Measurements from ENCODE around the gene NANOS1.
"Not testable (repeated sequence)": the region's sequence is repeated elsewhere in the genome, so short reads cannot be mapped to it uniquely, and the experiment has no call there.

NANOS1 gene

GRCh38 chr10:119001717-119002500, 27.6 kb upstream of the NANOS1 start:
- H3K36me3 Mint-ChIP-seq = no peaks in the 10 kb centered on the region
- H3K4me1 Mint-ChIP-seq = no peaks in the 10 kb centered on the region
- no peak overlapping the region for H3K4me3 Mint-ChIP-seq
- peaks cover 2% of the 10 kb centered on the region for H3K27me3 Mint-ChIP-seq
- H3K9me3 Mint-ChIP-seq = no peaks in the 10 kb centered on the region
- H3K27ac Mint-ChIP-seq = no peak overlapping the region

- H3K36me3 Mint-ChIP-seq = no peaks in the 10 kb centered on the region
- H3K9me3 Mint-ChIP-seq = no peaks in the 10 kb centered on the region
- H3K4me3 Mint-ChIP-seq = no peak overlapping the region
- H3K27me3 Mint-ChIP-seq = peaks cover 2% of the 10 kb centered on the region
- H3K27ac Mint-ChIP-seq = no peak overlapping the region
- no peaks in the 10 kb centered on the region for H3K4me1 Mint-ChIP-seq
Measured at GRCh38 chr10:119003572-119004289, 25.8 kb upstream of the NANOS1 start.

- H3K27ac Mint-ChIP-seq = no peak overlapping the region
- H3K9me3 Mint-ChIP-seq = no peaks in the 10 kb centered on the region
- H3K36me3 Mint-ChIP-seq = no peaks in the 10 kb centered on the region
- no peaks in the 10 kb centered on the region for H3K4me1 Mint-ChIP-seq
- H3K4me3 Mint-ChIP-seq = no peak overlapping the region
- peaks cover 2% of the 10 kb centered on the region for H3K27me3 Mint-ChIP-seq
Measured at GRCh38 chr10:119005362-119006043, 24.0 kb upstream of the NANOS1 start.

- Mint-ChIP-seq H3K4me1 (no peaks in the 10 kb centered on the region), H3K27me3 (peaks cover 2% of the 10 kb centered on the region), H3K4me3 (no peak overlapping the region), H3K9me3 (no peaks in the 10 kb centered on the region), H3K36me3 (no peaks in the 10 kb centered on the region), H3K27ac (no peak overlapping the region)
Measured at GRCh38 chr10:119006451-119007210, 22.9 kb upstream of the NANOS1 start.

- Mint-ChIP-seq H3K27ac (no peak overlapping the region), H3K36me3 (no peaks in the 10 kb centered on the region), H3K4me3 (no peak overlapping the region), H3K27me3 (peaks cover 2% of the 10 kb centered on the region), H3K4me1 (no peaks in the 10 kb centered on the region), H3K9me3 (no peaks in the 10 kb centered on the region)
Measured at GRCh38 chr10:119007211-119007574, 22.3 kb upstream of the NANOS1 start.

- H3K4me3 Mint-ChIP-seq = no peak overlapping the region
- no peaks in the 10 kb centered on the region for H3K4me1 Mint-ChIP-seq
- H3K27ac Mint-ChIP-seq = peak overlapping the region; percentile 19
- peaks cover 1% of the 10 kb centered on the region for H3K27me3 Mint-ChIP-seq
- no peaks in the 10 kb centered on the region for H3K36me3 Mint-ChIP-seq
- no peaks in the 10 kb centered on the region for H3K9me3 Mint-ChIP-seq
Measured at GRCh38 chr10:119020627-119020946, 8.9 kb upstream of the NANOS1 start.

- Mint-ChIP-seq H3K27ac (no peak overlapping the region), H3K4me1 (no peaks in the 10 kb centered on the region), H3K9me3 (no peaks in the 10 kb centered on the region), H3K27me3 (no peaks in the 10 kb centered on the region), H3K4me3 (no peak overlapping the region), H3K36me3 (no peaks in the 10 kb centered on the region)
Measured at GRCh38 chr10:119022846-119023552, 6.5 kb upstream of the NANOS1 start.

GRCh38 chr10:119023553-119023868, 6.0 kb upstream of the NANOS1 start:
- no peak overlapping the region for H3K27ac Mint-ChIP-seq
- H3K4me1 Mint-ChIP-seq = no peaks in the 10 kb centered on the region
- no peaks in the 10 kb centered on the region for H3K36me3 Mint-ChIP-seq
- H3K4me3 Mint-ChIP-seq = no peak overlapping the region
- H3K9me3 Mint-ChIP-seq = no peaks in the 10 kb centered on the region
- no peaks in the 10 kb centered on the region for H3K27me3 Mint-ChIP-seq

- H3K27ac Mint-ChIP-seq = no peak overlapping the region
- no peaks in the 10 kb centered on the region for H3K27me3 Mint-ChIP-seq
- H3K36me3 Mint-ChIP-seq = no peaks in the 10 kb centered on the region
- no peaks in the 10 kb centered on the region for H3K4me1 Mint-ChIP-seq
- no peak overlapping the region for H3K4me3 Mint-ChIP-seq
- no peaks in the 10 kb centered on the region for H3K9me3 Mint-ChIP-seq
Measured at GRCh38 chr10:119024882-119025281, 4.6 kb upstream of the NANOS1 start.

- Mint-ChIP-seq H3K27ac (no peak overlapping the region), H3K36me3 (no peaks in the 10 kb centered on the region), H3K27me3 (no peaks in the 10 kb centered on the region), H3K4me3 (no peak overlapping the region), H3K9me3 (no peaks in the 10 kb centered on the region), H3K4me1 (no peaks in the 10 kb centered on the region)
Measured at GRCh38 chr10:119025336-119025735, 4.2 kb upstream of the NANOS1 start.

GRCh38 chr10:119025776-119026175, 3.7 kb upstream of the NANOS1 start:
- Mint-ChIP-seq H3K9me3 (no peaks in the 10 kb centered on the region), H3K4me3 (no peak overlapping the region), H3K4me1 (no peaks in the 10 kb centered on the region), H3K27me3 (no peaks in the 10 kb centered on the region), H3K36me3 (no peaks in the 10 kb centered on the region), H3K27ac (no peak overlapping the region)

GRCh38 chr10:119026301-119027110, 3.0 kb upstream of the NANOS1 start:
- H3K36me3 Mint-ChIP-seq = no peaks in the 10 kb centered on the region
- H3K4me3 Mint-ChIP-seq = no peak overlapping the region
- peaks cover 7% of the 10 kb centered on the region for H3K4me1 Mint-ChIP-seq
- no peak overlapping the region for H3K27ac Mint-ChIP-seq
- H3K27me3 Mint-ChIP-seq = no peaks in the 10 kb centered on the region
- H3K9me3 Mint-ChIP-seq = no peaks in the 10 kb centered on the region

GRCh38 chr10:119028445-119028899, 1.0 kb upstream of the NANOS1 start:
- Mint-ChIP-seq H3K4me3 (peak overlapping the region; percentile 78), H3K4me1 (peaks cover 16% of the 10 kb centered on the region), H3K27ac (peak overlapping the region; percentile 76)
- not testable (repeated sequence) for H3K36me3 Mint-ChIP-seq, H3K27me3 Mint-ChIP-seq, H3K9me3 Mint-ChIP-seq

- Mint-ChIP-seq H3K27ac (no peak overlapping the region), H3K4me3 (peak overlapping the region; percentile 78), H3K4me1 (peaks cover 16% of the 10 kb centered on the region), H3K36me3 (peaks cover 4% of the 10 kb centered on the region), H3K27me3 (no peaks in the 10 kb centered on the region), H3K9me3 (no peaks in the 10 kb centered on the region)
Measured at GRCh38 chr10:119028900-119029612, 458 bp upstream of the NANOS1 start.
